HepG2 (cell line): Measurements from ENCODE around the gene USP12. TPM values are rescaled to one million over a fixed set of nuclear protein-coding genes. Genes with fewer than 3 reads are reported as not detected.

ENCODE experiments used
- FOXM1 ChIP-seq: sonication (generic); formaldehyde crosslinking; IDR thresholded peaks from 2 replicates; pipeline ENCODE4 v1.5.0; 2020; ENCODE audit warnings: missing genetic modification reagents
- KAT7 ChIP-seq: IDR thresholded peaks from 2 replicates; pipeline ENCODE4 v1.6.1; 2018; ENCODE audit warnings: borderline replicate concordance, missing compliant biosample characterization
- MAFF ChIP-seq: IDR thresholded peaks from 2 replicates; pipeline ENCODE4 v1.6.1; 2011; ENCODE audit warnings: low read depth, low read length, improper control_type of control experiment
- MED1 ChIP-seq: sonication (generic); formaldehyde crosslinking; IDR thresholded peaks from 2 replicates; pipeline ENCODE4 v1.4.0; 2020; ENCODE audit warnings: missing genetic modification reagents
- SAP130 ChIP-seq: IDR thresholded peaks from 2 replicates; pipeline ENCODE4 v1.6.1; 2016; ENCODE audit warnings: low read depth
- SUZ12 ChIP-seq: fragments of 150-350 bp; IDR thresholded peaks from 2 replicates; pipeline ENCODE4 v1.6.1; 2014; ENCODE audit warnings: low read depth, low read length
- TFAP4 ChIP-seq: sonication (generic); IDR thresholded peaks from 2 replicates; pipeline ENCODE4 v1.6.1; 2016; ENCODE audit warnings: low read depth, borderline replicate concordance
- ZFY ChIP-seq: sonication (generic); formaldehyde crosslinking; IDR thresholded peaks from 2 replicates; pipeline ENCODE4 v1.4.0; 2020; ENCODE audit warnings: missing genetic modification reagents
- ZNF12 ChIP-seq: sonication (generic); formaldehyde crosslinking; IDR thresholded peaks from 2 replicates; pipeline ENCODE4 v1.5.0; 2020; ENCODE audit warnings: missing genetic modification reagents
- ZNF335 ChIP-seq: sonication (generic); formaldehyde crosslinking; IDR thresholded peaks from 2 replicates; pipeline ENCODE4 v1.4.0; 2020; ENCODE audit warnings: missing genetic modification reagents
- ZNF337 ChIP-seq: sonication (generic); formaldehyde crosslinking; IDR thresholded peaks from 2 replicates; pipeline ENCODE4 v1.5.1; 2020; ENCODE audit warnings: missing genetic modification reagents, low read depth, mild to moderate bottlenecking, borderline replicate concordance
- ZNF652 ChIP-seq: IDR thresholded peaks from 2 replicates; pipeline ENCODE4 v1.6.1; 2016; ENCODE audit warnings: low read depth, borderline replicate concordance
- ZNF709 ChIP-seq: sonication (generic); formaldehyde crosslinking; IDR thresholded peaks from 2 replicates; pipeline ENCODE4 v1.5.0; 2020; ENCODE audit warnings: mild to moderate bottlenecking, missing genetic modification reagents
- ZNF761 ChIP-seq: sonication (generic); formaldehyde crosslinking; conservative IDR thresholded peaks from 2 replicates; pipeline ENCODE4 v1.4.0; 2020; ENCODE audit warnings: mild to moderate bottlenecking, missing genetic modification reagents
- polyA plus RNA-seq, 8 experiments: library from polyadenylated mRNA; depleted of rRNA in 3 of 8; stranded (reverse) in 7 of 8; unstranded in 1 of 8; fragments of >200 nt; fragmentation: Illumina TruSeq in 4 of 8; extraction: Trizol in 4 of 8; gene quantifications; 2 replicates each; pipeline versions ENCODE4 v1.2.1 to v1.2.3, GENCODE V29; 2011 to 2016; ENCODE audit warnings: low read depth in 4 of 8, missing spikeins in 1 of 8, mixed read lengths in 1 of 8; ENCODE audit not compliant: insufficient read depth in 1 of 8
- total RNA-seq, 5 experiments: library from RNA; depleted of rRNA; stranded (reverse); fragments of >200 nt; fragmentation: Illumina TruSeq; extraction: Trizol; gene quantifications; 2 replicates each; pipeline ENCODE4 v1.2.3, GENCODE V29; 2016; ENCODE audit warnings: low read depth in 1 of 5
- TF ChIP-seq, protein P1 (sequence below), 2 experiments: IDR thresholded peaks; 2 replicates each; pipeline ENCODE4 v1.6.1; 2011 to 2012; ENCODE audit warnings: low read length in 2 of 2, borderline replicate concordance in 1 of 2, low read depth in 1 of 2, mild to moderate bottlenecking in 1 of 2, moderate library complexity in 1 of 2
- TF ChIP-seq, protein P2 (sequence below): sonication (generic); formaldehyde crosslinking; IDR thresholded peaks from 2 replicates; pipeline ENCODE4 v1.4.0; 2020; ENCODE audit warnings: low read depth, missing genetic modification reagents
- TF ChIP-seq, protein P3 (sequence below): IDR thresholded peaks from 2 replicates; pipeline ENCODE4 v1.6.1; 2016; ENCODE audit warnings: low read depth
- TF ChIP-seq, protein P4 (sequence below): sonication (generic); formaldehyde crosslinking; IDR thresholded peaks from 2 replicates; pipeline ENCODE4 v1.4.0; 2020; ENCODE audit warnings: missing genetic modification reagents

Gene USP12
- total and polyA plus RNA-seq, 2 of the 13 experiments (the other 11 are each of a cell fraction or from before 2014, with no cell fraction given): 9.8 to 19.5 TPM

- TF ChIP-seq, protein P1, sequence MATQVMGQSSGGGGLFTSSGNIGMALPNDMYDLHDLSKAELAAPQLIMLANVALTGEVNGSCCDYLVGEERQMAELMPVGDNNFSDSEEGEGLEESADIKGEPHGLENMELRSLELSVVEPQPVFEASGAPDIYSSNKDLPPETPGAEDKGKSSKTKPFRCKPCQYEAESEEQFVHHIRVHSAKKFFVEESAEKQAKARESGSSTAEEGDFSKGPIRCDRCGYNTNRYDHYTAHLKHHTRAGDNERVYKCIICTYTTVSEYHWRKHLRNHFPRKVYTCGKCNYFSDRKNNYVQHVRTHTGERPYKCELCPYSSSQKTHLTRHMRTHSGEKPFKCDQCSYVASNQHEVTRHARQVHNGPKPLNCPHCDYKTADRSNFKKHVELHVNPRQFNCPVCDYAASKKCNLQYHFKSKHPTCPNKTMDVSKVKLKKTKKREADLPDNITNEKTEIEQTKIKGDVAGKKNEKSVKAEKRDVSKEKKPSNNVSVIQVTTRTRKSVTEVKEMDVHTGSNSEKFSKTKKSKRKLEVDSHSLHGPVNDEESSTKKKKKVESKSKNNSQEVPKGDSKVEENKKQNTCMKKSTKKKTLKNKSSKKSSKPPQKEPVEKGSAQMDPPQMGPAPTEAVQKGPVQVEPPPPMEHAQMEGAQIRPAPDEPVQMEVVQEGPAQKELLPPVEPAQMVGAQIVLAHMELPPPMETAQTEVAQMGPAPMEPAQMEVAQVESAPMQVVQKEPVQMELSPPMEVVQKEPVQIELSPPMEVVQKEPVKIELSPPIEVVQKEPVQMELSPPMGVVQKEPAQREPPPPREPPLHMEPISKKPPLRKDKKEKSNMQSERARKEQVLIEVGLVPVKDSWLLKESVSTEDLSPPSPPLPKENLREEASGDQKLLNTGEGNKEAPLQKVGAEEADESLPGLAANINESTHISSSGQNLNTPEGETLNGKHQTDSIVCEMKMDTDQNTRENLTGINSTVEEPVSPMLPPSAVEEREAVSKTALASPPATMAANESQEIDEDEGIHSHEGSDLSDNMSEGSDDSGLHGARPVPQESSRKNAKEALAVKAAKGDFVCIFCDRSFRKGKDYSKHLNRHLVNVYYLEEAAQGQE (IDR thresholded peaks at IDR 0.05; ENCODE audit: borderline replicate concordance in 1 of 2, low read depth in 1 of 2, low read length in 2 of 2): no peak
- TF ChIP-seq MED1 (peak; percentile 18; the same call in 1 of the 2 replicates), TFAP4 (peak; percentile 57; the same call in 1 of the 2 replicates), SAP130 (CRISPR knock-in tag) (peak; percentile 71), ZNF652 (CRISPR knock-in tag) (no peak), ZNF709 (CRISPR knock-in tag) (no peak), FOXM1 (CRISPR knock-in tag) (no peak), ZNF335 (CRISPR knock-in tag) (peak; percentile 56; the same call in 1 of the 2 replicates), ZNF761 (CRISPR knock-in tag) (no peak), ZNF337 (CRISPR knock-in tag) (no peak), SUZ12 (no peak), ZNF12 (no peak), ZFY (no peak), KAT7 (no peak), MAFF (peak; percentile 61)
- TF ChIP-seq, protein P2, sequence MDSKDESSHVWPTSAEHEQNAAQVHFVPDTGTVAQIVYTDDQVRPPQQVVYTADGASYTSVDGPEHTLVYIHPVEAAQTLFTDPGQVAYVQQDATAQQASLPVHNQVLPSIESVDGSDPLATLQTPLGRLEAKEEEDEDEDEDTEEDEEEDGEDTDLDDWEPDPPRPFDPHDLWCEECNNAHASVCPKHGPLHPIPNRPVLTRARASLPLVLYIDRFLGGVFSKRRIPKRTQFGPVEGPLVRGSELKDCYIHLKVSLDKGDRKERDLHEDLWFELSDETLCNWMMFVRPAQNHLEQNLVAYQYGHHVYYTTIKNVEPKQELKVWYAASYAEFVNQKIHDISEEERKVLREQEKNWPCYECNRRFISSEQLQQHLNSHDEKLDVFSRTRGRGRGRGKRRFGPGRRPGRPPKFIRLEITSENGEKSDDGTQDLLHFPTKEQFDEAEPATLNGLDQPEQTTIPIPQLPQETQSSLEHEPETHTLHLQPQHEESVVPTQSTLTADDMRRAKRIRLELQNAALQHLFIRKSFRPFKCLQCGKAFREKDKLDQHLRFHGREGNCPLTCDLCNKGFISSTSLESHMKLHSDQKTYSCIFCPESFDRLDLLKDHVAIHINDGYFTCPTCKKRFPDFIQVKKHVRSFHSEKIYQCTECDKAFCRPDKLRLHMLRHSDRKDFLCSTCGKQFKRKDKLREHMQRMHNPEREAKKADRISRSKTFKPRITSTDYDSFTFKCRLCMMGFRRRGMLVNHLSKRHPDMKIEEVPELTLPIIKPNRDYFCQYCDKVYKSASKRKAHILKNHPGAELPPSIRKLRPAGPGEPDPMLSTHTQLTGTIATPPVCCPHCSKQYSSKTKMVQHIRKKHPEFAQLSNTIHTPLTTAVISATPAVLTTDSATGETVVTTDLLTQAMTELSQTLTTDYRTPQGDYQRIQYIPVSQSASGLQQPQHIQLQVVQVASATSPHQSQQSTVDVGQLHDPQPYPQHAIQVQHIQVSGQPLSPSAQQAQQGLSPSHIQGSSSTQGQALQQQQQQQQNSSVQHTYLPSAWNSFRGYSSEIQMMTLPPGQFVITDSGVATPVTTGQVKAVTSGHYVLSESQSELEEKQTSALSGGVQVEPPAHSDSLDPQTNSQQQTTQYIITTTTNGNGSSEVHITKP: 0 out of 2 replicates have a peak, but pooled peaks have one; percentile 29
- TF ChIP-seq, protein P3, sequence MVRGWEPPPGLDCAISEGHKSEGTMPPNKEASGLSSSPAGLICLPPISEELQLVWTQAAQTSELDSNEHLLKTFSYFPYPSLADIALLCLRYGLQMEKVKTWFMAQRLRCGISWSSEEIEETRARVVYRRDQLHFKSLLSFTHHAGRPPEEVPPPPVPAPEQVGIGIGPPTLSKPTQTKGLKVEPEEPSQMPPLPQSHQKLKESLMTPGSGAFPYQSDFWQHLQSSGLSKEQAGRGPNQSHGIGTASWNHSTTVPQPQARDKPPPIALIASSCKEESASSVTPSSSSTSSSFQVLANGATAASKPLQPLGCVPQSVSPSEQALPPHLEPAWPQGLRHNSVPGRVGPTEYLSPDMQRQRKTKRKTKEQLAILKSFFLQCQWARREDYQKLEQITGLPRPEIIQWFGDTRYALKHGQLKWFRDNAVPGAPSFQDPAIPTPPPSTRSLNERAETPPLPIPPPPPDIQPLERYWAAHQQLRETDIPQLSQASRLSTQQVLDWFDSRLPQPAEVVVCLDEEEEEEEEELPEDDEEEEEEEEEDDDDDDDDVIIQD (CRISPR knock-in tag): peak; percentile 45; the same call in 1 of the 2 replicates
- TF ChIP-seq, protein P4, sequence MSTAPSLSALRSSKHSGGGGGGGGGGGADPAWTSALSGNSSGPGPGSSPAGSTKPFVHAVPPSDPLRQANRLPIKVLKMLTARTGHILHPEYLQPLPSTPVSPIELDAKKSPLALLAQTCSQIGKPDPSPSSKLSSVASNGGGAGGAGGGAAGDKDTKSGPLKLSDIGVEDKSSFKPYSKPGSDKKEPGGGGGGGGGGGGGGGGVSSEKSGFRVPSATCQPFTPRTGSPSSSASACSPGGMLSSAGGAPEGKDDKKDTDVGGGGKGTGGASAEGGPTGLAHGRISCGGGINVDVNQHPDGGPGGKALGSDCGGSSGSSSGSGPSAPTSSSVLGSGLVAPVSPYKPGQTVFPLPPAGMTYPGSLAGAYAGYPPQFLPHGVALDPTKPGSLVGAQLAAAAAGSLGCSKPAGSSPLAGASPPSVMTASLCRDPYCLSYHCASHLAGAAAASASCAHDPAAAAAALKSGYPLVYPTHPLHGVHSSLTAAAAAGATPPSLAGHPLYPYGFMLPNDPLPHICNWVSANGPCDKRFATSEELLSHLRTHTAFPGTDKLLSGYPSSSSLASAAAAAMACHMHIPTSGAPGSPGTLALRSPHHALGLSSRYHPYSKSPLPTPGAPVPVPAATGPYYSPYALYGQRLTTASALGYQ: no peak
These were observed 11.4 kb upstream of the USP12 start (continued) for GRCh38 chr13:27182844-27183497.
